Skin epidermis (tissue), 12 donors: ENCODE measurements around the gene PIBF1.
"Not testable (repeated sequence)": the region's sequence is repeated elsewhere in the genome, so short reads cannot be mapped to it uniquely, and the experiment has no call there.

ENCODE experiments used
- H3K27ac ChIP-seq, 21 experiments: fragments of 200-600 bp; sonication (generic) in 11 of 21; one replicate each; pipeline ENCODE4 v1.5.0; 2020; ENCODE audit warnings: mild to moderate bottlenecking in 3 of 21, inconsistent platforms in 2 of 21, moderate library complexity in 2 of 21
- H3K4me3 ChIP-seq, 7 experiments: fragments of 200-600 bp; sonication (generic) in 2 of 7; one replicate each; pipeline ENCODE4 v1.5.0; 2020; ENCODE audit warnings: inconsistent platforms in 2 of 7, mild to moderate bottlenecking in 2 of 7, moderate library complexity in 1 of 7

PIBF1 gene, protein sequence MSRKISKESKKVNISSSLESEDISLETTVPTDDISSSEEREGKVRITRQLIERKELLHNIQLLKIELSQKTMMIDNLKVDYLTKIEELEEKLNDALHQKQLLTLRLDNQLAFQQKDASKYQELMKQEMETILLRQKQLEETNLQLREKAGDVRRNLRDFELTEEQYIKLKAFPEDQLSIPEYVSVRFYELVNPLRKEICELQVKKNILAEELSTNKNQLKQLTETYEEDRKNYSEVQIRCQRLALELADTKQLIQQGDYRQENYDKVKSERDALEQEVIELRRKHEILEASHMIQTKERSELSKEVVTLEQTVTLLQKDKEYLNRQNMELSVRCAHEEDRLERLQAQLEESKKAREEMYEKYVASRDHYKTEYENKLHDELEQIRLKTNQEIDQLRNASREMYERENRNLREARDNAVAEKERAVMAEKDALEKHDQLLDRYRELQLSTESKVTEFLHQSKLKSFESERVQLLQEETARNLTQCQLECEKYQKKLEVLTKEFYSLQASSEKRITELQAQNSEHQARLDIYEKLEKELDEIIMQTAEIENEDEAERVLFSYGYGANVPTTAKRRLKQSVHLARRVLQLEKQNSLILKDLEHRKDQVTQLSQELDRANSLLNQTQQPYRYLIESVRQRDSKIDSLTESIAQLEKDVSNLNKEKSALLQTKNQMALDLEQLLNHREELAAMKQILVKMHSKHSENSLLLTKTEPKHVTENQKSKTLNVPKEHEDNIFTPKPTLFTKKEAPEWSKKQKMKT

GRCh38 chr13:72781451-72782439, at the start of gene PIBF1, which contains the start of gene DIS3:
TSS of gene PIBF1 (plus strand) at chr13:72782133. CDS start at chr13:72783470, 1,337 bp downstream.
TSS of gene DIS3 (minus strand) at chr13:72781900. CDS start at chr13:72781832, 68 bp downstream.
- Histone ChIP-seq H3K27ac (peak within 1 kb of the TSS; percentile 69 to 96 (median 90)), H3K4me3 (peak within 1 kb of the TSS; percentile 71 to 100 (median 94))

DNA sequence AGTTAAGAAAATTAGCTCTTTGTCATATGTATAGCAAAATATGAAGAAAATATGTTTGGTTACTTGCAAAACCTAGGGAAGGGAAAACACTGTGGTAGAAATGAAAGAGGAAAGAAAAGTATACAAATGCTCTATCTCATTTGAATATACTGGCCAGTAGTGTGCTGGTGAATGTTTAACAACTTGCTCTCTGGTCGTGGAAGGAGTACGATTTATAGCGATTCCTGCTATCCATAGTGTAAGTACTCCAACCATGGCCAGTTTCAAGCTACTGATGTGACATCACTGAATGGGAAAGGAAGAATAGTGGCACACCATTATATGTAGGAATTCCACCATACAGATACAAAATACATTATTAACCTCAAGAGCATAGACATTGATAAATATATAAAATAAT, 44.9 kb upstream of the PIBF1 start:
- no peak overlapping the region for H3K27ac ChIP-seq
- H3K4me3 ChIP-seq = no peak overlapping the region

DNA sequence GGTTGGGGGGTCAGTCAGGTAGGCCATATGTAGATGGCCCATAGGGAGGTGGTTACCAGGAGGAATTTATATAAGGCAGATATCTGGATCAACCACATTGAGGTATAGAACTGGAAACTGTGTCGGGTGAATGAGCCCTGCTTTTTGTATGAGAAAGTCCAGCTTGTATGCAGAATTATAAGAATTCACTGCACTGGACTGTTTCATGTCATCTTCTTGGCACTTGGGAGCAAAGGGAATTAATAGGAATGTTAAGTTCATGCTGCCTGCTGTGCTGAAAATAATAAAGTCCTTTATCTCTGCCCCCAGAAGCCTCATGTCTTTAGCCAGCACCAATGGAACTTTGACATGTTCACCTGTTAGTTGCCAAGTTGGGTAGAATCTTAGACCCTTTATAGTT, 41.9 kb upstream of the PIBF1 start:
- Histone ChIP-seq H3K27ac (no peak overlapping the region), H3K4me3 (no peak overlapping the region)

GRCh38 chr13:72745260-72745659, 36.7 kb upstream of the PIBF1 start:
- H3K27ac ChIP-seq = no peak overlapping the region
- no peak overlapping the region for H3K4me3 ChIP-seq

DNA sequence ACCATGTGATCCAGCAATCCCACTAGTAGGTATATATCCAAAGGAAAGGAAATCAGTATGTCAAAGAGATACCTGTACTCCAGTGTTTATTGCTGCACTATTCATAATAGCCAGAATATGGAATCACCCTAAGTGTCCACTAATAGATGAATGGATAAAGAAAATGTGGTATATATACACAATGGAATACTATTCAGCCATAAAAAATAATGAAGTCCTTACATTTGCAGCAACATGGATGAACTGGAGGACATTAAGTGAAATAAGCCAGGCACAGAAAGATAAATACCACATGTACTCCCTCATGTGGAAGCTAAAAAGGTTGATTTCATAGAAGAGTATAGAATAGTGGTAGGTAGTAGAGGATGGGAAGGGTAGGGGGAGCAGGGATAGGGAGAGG, 30.7 kb upstream of the PIBF1 start:
- H3K27ac ChIP-seq = no peak overlapping the region

GRCh38 chr13:72754111-72754510, 27.8 kb upstream of the PIBF1 start:
- H3K4me3 ChIP-seq = no peak overlapping the region
- H3K27ac ChIP-seq = no peak overlapping the region

More for the DNA sequence above, 30.7 kb upstream of the PIBF1 start:
- no peak overlapping the region for H3K4me3 ChIP-seq

GRCh38 chr13:72757792-72758535, 24.0 kb upstream of the PIBF1 start:
- H3K4me3 ChIP-seq = no peak overlapping the region

GRCh38 chr13:72760189-72760588, 21.7 kb upstream of the PIBF1 start:
- no peak overlapping the region for H3K27ac ChIP-seq

More at GRCh38 chr13:72757792-72758535, 24.0 kb upstream of the PIBF1 start:
- no peak overlapping the region for H3K27ac ChIP-seq

GRCh38 chr13:72763411-72763810, 18.5 kb upstream of the PIBF1 start:
- no peak overlapping the region for H3K4me3 ChIP-seq
- no peak overlapping the region for H3K27ac ChIP-seq

More at GRCh38 chr13:72760189-72760588, 21.7 kb upstream of the PIBF1 start:
- no peak overlapping the region for H3K4me3 ChIP-seq

- Histone ChIP-seq H3K4me3 (no peak overlapping the region), H3K27ac (no peak overlapping the region)
These were observed 7.9 kb upstream of the PIBF1 start for GRCh38 chr13:72774019-72774418.

GRCh38 chr13:72782717-72783116, 784 bp downstream of the PIBF1 start:
- Histone ChIP-seq H3K4me3 (peak overlapping the region; percentile 71 to 100 (median 94)), H3K27ac (peak overlapping the region in 15 of 21 experiments; percentile 25 to 93 (median 88))

DNA sequence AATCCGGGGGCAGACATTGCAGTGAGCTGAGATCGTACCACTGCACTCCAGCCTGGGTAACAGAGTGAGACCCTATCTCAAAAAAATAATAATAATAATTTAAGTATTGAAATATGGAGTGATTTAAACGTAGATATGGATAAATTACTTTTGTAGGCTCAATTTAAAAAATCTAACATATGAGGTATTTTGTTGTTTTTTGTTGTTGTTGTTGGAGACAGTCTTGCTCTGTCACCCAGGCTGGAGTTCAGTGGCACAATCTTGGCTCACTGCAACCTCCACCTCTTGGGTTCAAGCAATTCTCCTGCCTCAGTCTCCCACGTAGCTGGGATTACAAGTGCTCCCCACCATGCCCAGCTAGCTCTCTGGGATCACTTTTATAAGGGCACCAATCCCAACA, 2.7 kb downstream of the PIBF1 start:
- not testable (repeated sequence) for H3K4me3 ChIP-seq

GRCh38 chr13:72788831-72789230, 6.9 kb downstream of the PIBF1 start:
- Histone ChIP-seq H3K27ac (no peak overlapping the region), H3K4me3 (no peak overlapping the region)

More for the DNA sequence above, 2.7 kb downstream of the PIBF1 start:
- H3K27ac ChIP-seq = not testable (repeated sequence)

DNA sequence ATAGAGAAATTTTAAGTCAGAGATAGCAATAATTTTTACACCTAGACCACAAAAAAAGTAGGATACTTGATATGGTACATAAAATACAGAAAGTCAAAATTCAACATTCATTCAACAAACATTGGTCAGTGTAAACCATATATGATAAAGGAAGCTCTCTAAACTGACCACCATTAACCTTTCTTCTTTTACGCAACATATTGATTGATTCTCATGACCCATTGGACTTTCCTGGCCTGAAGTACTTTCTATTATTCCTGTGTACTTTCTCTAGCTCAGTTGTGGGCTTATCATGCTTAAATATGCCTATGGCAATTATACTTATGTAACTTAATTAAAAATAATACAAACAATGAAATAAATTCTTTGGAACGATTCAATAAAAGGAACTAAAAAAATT, 10.7 kb downstream of the PIBF1 start:
- no peak overlapping the region for H3K27ac ChIP-seq
- H3K4me3 ChIP-seq = no peak overlapping the region

DNA sequence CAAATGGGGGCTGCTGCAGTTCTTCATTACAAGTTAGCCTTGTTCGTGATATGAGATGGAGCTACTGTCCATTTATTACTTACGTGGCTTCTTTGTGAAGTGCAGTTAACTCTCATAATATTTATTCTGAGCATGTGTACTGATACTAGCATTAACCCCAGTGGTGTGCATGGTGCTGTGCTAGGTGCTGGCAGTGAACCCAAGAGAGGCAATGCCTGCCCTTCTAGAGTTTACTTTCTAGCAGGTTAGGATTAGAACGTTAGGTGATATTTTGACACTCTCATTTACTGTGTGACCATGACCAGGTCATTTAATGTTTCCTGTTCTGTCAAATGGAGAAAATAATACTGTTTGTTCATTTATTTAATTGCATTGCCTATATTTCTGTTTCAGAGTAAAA, 16.9 kb downstream of the PIBF1 start:
- Histone ChIP-seq H3K27ac (no peak overlapping the region), H3K4me3 (no peak overlapping the region)

- no peak overlapping the region for H3K4me3 ChIP-seq
- H3K27ac ChIP-seq = no peak overlapping the region
These were observed 22.4 kb downstream of the PIBF1 start for GRCh38 chr13:72804301-72804700.

GRCh38 chr13:72805676-72806346, 23.9 kb downstream of the PIBF1 start:
- no peak overlapping the region for H3K27ac ChIP-seq

GRCh38 chr13:72806514-72806913, 24.6 kb downstream of the PIBF1 start:
- H3K4me3 ChIP-seq, H3K27ac ChIP-seq: not testable (repeated sequence)

More at GRCh38 chr13:72805676-72806346, 23.9 kb downstream of the PIBF1 start:
- no peak overlapping the region for H3K4me3 ChIP-seq
